Bronchial epithelial cell (primary cell): Measurements from ENCODE around the gene SLC35F1. TPM values are rescaled to one million over a fixed set of nuclear protein-coding genes. Genes with fewer than 3 reads are reported as not detected.

Experiments used
- DNase-seq: peaks from one replicate; pipeline ENCODE4 v3.0.0-alpha.2; 2010; ENCODE audit warnings: low read depth
- FAIRE-seq: peaks from 2 replicates; lab custom pipeline; 2011; peaks lifted over from hg19 to GRCh38; lab: Jason Lieb, UNC
- H3K27me3 ChIP-seq: 2 replicates; pipeline ENCODE4 v1.5.1; 2011; ENCODE audit warnings: low read length; ENCODE audit not compliant: control insufficient read depth, insufficient read depth
- H3K36me3 ChIP-seq: 2 replicates; pipeline ENCODE4 v1.5.1; 2011; ENCODE audit warnings: low read length; ENCODE audit not compliant: control insufficient read depth, insufficient read depth
- H3K4me3 ChIP-seq: 2 replicates; pipeline ENCODE4 v1.5.1; 2011; ENCODE audit warnings: mild to moderate bottlenecking, low read depth, low read length, control low read depth
- total RNA-seq: library from RNA; depleted of rRNA; stranded (reverse); fragments of >200 nt; gene quantifications from 2 replicates; pipeline ENCODE4 v1.2.1, GENCODE V29; 2014
- TF ChIP-seq, protein P1 (sequence below): IDR thresholded peaks from 2 replicates; pipeline ENCODE4 v1.5.1; 2011; ENCODE audit warnings: mild to moderate bottlenecking, moderate library complexity, low read length, control low read depth, inconsistent platforms; ENCODE audit not compliant: insufficient read depth, severe bottlenecking

Gene SLC35F1
- total RNA-seq, 1 donor from 2014 or later, result not detected

DNA sequence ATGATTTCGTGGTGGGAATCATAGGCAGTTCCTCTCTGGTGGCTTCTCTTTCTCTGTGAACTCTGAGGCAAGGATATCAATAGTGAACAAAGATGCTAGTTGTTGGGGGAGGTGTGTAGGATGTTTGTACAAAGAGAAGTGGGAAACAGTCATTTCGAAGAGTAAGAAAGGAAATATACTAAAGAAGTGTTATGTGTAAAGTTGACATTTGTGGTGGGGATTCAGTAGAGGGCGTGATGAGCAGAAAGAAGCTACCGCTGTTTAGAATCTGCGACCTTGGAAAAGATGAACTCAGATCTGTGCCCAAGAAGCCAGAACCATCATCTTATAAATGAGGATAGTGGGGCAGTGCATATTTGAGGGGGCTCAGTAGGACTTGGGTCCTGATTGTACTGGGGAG is 11.4 kb downstream of the SLC35F1 start:
- Histone ChIP-seq H3K4me3 (no peak overlapping the region), H3K36me3 (no peaks in the 10 kb centered on the region), H3K27me3 (no peaks in the 10 kb centered on the region)
- TF ChIP-seq, protein P1, sequence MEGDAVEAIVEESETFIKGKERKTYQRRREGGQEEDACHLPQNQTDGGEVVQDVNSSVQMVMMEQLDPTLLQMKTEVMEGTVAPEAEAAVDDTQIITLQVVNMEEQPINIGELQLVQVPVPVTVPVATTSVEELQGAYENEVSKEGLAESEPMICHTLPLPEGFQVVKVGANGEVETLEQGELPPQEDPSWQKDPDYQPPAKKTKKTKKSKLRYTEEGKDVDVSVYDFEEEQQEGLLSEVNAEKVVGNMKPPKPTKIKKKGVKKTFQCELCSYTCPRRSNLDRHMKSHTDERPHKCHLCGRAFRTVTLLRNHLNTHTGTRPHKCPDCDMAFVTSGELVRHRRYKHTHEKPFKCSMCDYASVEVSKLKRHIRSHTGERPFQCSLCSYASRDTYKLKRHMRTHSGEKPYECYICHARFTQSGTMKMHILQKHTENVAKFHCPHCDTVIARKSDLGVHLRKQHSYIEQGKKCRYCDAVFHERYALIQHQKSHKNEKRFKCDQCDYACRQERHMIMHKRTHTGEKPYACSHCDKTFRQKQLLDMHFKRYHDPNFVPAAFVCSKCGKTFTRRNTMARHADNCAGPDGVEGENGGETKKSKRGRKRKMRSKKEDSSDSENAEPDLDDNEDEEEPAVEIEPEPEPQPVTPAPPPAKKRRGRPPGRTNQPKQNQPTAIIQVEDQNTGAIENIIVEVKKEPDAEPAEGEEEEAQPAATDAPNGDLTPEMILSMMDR, result no peak
- FAIRE-seq, result no peak
- DNase-seq, result no peak

DNA sequence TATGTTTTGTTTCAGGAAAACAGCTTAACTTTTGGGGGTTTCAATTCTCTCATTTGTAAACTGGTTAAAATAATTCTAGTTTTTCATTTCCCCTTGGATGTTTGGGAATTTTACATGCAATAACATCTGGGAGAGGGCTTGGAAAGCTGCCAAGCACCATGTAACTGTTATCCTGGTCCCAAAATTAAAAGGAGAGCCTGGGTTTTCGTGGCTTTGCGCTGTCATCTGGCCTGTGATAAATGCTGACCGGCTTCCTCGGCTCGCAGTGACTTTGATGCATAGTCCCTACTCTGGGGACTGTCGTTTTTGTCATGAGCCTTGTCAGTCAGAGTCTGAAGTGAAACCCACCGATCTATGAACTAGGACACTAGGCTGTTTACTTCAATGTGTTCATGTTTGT is 12.2 kb downstream of the SLC35F1 start:
- Histone ChIP-seq H3K4me3 (no peak overlapping the region), H3K36me3 (no peaks in the 10 kb centered on the region), H3K27me3 (no peaks in the 10 kb centered on the region)
- TF ChIP-seq, protein P1, result no peak
- no peak for DNase-seq
- no peak for FAIRE-seq

DNA sequence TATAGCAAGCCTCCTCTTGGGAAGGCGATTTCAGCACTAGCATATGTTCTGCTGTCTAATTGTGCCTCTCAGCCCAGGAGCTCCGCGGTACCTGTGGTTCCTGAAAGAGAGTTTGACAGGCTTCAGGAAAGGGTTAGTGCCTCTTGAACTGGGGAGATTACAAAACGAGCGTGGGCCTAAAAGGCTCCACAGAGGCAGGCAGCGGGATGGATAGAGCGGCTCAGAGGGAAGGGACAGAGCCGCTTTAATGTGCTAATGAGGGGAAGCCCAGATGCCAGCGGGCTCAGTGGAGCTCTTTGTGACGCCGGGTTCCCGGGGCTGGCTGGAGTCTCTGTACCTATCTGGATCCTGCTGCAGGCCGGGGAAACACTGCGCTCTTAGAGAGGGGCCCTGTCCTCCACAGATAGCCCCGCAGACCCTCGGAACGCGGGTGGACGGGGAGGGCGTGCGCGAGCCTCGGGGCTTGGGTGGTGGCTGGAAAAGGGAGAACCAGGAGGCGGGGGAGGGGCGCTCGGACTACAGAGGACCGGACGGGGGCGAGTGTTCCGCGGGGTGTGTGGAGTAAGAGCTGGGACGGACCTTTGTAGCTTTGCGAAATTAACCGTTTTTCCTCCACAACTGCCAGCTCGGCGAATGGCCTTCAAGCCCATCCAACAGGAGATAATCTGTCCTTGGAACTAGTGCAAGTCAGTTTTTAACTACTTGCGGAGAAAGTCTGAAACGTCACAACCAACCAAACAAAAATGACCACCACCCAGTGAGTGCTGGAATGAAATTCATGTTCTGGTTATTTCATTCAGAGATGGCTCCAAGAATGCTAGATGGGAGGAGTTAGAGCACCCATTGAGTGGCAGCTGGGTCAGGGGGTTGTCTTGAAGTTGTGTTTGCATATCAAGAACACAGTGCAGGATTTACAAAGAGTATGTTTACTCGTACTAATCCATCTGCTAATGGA is 13.0 kb downstream of the SLC35F1 start:
- DNase-seq (no peak), FAIRE-seq (no peak)
- TF ChIP-seq, protein P1, result no peak

DNA sequence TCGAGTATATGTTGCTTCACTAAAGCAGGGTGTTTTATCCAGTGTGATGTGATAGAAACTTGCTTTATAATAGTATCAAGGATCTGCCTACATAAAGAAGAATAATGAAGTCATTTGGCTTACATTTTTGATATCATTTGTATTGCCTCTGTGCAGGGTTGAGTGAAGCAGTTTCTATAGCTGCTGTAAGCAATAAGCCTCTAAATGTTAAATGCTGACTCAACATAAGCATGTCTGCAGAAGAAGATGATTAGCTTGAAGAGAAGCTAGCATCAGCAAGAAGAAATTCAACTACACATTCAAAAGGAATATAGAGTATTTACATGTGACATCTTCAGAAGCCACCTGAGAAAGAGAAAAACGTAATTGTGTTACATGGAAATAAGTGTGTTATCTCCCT is 17.6 kb downstream of the SLC35F1 start:
- Histone ChIP-seq H3K36me3 (no peaks in the 10 kb centered on the region), H3K27me3 (no peaks in the 10 kb centered on the region), H3K4me3 (no peak overlapping the region)
- DNase-seq (no peak), FAIRE-seq (no peak)
- TF ChIP-seq, protein P1, result no peak

More for the DNA sequence above, 13.0 kb downstream of the SLC35F1 start:
- H3K36me3 ChIP-seq, result no peaks in the 10 kb centered on the region
- H3K27me3 ChIP-seq, result no peaks in the 10 kb centered on the region
- no peak overlapping the region for H3K4me3 ChIP-seq

DNA sequence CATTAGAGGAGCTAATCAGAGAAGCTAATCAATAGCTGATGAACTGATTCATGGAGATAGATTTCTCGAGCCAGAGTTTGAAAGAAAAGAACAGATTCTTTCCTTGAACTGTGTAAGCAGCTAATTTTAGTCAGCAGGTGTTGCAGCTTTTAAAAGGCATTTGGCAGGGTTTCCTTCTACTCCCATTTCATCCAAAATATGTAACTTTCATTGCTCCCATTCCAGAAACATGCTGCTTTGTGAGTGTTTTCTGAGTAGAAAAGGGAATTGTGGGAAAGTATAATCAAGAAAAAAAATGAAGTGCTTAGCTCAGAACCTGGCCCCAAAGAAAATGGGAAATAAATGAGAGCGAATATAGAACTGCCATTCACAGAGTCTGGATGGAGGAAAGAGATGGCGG is 20.8 kb downstream of the SLC35F1 start:
- Histone ChIP-seq H3K4me3 (no peak overlapping the region), H3K36me3 (no peaks in the 10 kb centered on the region), H3K27me3 (no peaks in the 10 kb centered on the region)
- FAIRE-seq (no peak), DNase-seq (no peak)
- TF ChIP-seq, protein P1, result no peak
